CD4-positive, alpha-beta T cell treated with Interleukin-6 for 4 hours (primary cell): ENCODE measurements around the gene MYH11.
"Not testable (repeated sequence)": the region's sequence is repeated elsewhere in the genome, so short reads cannot be mapped to it uniquely, and the experiment has no call there.

Source experiments
- DNase-seq: peaks from one replicate; pipeline ENCODE4 v3.0.0-alpha.2; 2020; ENCODE audit warnings: mixed read lengths

The MYH11 gene

GRCh38 chr16:15874745-15875314, 18.0 kb upstream of the MYH11 start:
- DNase-seq, result peak; percentile 32

DNA sequence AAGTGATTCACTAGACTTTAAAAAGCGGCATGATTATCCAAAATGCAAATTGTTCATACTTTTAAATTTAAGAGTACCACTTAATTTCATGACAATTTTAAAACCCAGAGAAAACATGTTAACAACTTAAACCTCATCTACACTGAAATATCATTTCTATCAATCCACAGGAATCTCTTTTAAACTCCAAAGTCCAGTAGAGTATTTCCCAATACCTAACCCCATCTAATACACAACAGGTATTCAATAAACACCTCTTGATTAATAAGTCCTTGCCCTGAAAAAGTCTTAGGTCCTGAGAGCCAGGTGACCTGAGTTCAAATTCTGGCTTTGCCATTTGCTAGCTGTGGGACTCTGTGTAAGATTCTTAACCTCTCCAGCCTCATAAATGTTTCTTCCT, 16.9 kb upstream of the MYH11 start:
- DNase-seq, result no peak

DNA sequence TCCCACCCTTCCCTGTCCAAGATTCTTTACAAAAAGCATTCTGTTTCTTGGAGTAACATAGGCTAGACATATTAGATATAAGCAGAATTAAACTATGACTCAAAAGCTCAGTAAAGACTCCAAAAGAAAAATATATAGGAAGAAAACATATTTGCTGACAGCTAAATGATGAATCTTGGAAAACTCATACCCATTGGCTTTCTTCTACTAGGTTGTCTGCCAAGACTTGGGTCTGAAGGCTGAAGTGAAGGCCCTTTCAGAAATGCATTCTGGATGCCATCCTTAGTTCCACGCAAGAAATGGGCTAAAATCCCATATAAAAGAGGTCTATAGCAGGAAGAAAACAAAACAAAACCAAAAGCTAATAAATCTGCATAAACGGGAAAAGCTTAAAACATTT, 16.5 kb upstream of the MYH11 start:
- DNase-seq, result no peak

GRCh38 chr16:15870011-15870410, 13.2 kb upstream of the MYH11 start:
- no peak for DNase-seq

DNA sequence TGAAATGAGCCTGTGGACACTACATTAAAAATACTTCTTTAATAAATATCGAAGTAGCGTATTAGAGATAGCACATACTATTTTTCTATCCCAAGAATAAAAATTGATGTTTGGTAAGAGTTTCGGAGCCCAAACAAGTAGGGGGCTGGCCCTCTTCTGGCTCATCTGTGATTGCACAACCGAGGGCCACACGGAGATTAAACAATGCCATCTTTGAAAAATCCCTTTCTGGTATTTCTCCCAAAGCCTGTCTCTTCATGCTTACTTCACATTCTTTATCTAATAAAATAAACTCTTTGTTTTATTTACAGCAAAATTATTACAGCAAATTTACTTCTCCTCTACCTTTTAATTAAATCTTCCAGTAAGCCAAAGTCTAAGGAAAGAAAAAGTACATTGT, 9.6 kb upstream of the MYH11 start:
- no peak for DNase-seq

DNA sequence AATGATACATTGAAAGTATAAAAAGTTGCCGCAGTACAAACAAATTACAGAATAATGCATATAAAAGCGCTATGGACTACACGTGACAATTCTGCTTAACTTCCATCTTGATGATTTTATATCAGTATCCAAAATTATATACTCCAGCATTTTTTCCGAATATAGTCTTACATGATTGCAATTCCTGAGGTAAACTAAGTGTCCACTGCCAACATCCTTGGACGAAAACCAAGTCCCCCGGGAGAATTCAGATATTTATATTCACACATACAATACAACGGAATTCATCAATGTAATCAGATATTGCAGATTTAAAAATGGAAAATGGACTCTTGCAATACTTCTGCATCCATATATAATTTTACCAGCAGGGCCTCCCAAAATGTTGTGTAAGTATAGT, 8.9 kb upstream of the MYH11 start:
- DNase-seq, result no peak

DNA sequence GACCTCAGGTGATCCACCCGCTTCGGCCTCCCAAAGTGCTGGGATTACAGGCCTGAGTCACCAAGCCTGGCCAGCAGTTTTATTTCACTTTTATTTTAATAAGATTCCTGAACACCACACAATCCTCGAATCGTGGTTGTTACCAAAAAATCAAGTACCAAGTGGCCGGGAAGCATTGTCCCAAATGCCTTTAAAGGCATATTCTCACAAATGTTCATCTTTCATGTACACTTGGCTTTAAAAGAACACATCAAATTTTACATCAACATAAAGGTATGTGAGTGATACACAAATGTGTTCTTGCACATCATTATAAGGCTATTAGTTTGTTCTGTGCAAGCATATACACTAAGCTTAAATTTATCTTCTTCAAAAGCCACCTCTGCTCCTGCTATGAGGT, 8.1 kb upstream of the MYH11 start:
- DNase-seq, result no peak

GRCh38 chr16:15861996-15862395, 5.2 kb upstream of the MYH11 start:
- DNase-seq, result no peak

- DNase-seq, result no peak
Measured at GRCh38 chr16:15858921-15859668, 2.3 kb upstream of the MYH11 start.

GRCh38 chr16:15857724-15858560, 1.1 kb upstream of the MYH11 start:
- no peak for DNase-seq

DNA sequence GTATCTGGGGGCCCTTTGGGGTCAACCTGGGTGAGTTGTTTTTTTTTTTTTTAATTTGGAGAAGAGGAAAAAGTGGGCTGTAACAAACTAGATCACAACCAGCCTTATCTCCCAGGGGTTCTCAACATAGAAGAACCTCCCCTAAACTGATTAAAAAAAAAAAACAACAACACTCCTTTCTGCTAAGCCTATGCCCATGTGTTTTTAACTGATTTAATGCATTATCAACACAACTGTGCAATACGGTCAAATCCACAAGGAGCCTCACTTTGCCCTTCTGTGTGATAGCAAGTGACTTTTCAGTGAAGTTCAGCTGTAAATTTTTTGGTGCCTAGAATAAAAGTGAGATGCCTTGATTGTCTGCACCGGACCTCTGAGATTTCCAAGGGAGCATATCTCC, 646 bp downstream of the MYH11 start:
- no peak for DNase-seq

- DNase-seq, result no peak
Measured at GRCh38 chr16:15855704-15856003, 1.2 kb downstream of the MYH11 start.

DNA sequence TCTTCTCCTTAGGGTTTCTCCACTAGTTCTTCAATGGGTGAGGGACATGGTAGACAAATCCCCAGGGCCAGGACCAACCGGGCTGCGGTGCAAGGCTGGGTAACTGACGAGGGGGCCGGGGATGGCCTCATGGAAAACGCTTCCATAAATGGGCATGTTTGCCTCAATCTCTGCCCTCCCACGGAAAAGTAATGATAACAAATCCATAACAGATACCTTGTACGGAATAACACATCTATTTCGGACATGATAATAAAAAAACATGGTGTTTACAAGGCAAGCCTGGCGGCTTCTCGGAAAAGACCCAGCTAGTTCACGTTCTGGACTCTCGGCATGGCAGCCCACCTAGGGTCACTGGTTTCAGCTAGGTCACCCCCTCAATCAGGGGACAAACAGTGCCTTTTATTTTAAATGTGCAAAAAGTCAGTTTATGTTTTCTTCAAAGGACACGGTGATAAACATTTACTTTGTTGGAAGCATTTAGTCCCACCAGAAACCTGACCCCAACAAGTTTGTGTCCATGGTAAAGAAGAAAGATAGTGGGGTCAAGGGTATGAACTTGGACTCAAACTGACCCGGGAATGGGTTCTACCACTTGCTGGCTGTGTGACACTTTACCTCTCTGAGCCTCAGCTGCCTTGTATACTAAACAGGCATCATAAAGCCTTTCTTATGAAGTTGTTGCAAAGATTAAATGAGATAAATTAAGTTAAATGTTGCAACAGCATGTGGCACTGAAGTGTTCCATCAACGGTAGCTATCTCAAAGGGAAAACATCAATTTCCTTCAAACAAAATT, 1.7 kb downstream of the MYH11 start:
- DNase-seq, result no peak

- DNase-seq, result no peak
Measured at GRCh38 chr16:15854061-15854460, 2.8 kb downstream of the MYH11 start.

DNA sequence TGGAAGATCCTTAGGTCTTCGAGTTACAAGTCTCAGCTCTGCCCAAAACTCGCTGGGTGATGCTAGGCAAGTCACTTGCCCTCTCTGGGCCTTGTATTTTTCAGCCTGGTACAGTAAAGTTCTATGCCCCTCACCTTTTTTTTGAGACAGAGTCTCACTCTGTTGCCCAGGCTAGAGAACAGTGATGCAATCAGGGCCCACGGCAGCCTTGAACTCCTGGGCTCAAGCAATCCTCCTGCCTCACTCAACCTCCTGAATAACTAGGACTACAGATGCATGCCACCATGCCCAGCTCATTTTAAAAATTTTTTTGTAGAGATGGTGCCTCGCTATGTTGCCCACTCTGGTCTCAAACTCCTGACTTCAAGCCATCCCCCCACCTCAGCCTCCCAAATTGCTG, 3.8 kb downstream of the MYH11 start:
- DNase-seq, result no peak

DNA sequence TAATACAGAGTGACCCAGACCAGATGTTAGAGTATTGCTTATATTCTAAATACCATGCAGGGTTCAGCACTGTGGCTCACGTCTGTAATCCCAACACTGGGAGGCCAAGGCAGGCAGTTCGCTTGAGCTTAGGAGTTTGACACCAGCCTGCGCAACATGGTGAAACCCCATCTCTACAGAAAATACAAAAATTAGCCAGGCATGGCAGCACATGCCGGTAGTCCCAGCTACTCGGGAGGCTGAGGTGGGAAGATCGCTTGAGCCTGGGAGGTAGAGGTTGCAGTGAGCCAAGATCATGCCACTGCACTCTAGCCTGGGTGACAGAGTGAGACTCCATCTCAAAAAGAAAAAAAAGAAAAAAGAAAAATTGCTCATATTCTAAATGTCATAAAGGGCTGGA, 6.3 kb downstream of the MYH11 start:
- not testable (repeated sequence) for DNase-seq

GRCh38 chr16:15849209-15849981, 7.4 kb downstream of the MYH11 start:
- no peak for DNase-seq

DNA sequence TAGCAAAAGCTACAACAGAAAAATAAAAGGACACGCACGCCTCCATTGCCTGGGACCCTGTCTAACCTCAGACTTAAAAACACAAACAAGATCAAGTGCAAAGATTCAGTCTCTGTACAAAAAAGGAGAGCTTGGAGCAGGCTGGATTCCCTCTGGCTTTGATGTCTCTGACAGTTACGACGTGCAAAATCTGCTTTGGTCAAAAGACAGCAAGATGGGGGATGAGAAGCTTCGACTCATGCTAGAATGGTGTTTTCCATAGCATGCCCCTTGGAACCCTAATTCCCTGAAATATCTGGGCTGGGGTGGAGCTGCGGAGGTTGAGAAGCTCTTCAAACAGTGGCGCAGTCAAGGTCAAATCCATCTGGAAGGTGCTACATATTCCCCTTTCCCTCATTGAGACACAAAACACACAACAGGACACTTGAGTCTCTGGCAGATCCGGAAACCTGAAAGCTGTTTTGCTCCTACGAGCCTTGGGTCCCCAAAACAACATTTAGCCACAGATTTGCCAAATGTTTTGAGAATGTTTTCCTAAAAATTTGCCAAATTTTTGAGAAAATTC, 9.1 kb downstream of the MYH11 start:
- no peak for DNase-seq

DNA sequence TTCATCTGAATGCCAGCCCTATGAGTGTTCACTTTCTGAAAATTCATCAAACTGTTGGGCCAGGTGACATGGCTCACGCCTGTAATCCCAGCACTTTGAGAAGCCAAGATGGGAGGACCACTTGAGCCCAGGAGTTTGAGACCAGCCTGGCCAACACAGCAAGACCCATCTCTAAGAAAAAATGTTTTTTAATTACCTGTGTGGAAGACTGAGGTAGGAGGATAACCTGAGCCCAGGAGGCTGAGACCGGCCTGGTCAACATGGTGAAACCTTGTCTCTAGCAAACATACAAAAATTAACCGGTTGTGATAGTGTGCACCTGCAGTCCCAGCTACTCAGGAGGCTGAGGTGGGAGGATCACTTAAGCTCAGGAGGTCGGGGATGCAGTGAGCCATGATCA, 10.3 kb downstream of the MYH11 start:
- no peak for DNase-seq

GRCh38 chr16:15843635-15844279, 13.1 kb downstream of the MYH11 start:
- DNase-seq, result no peak

GRCh38 chr16:15839204-15839603, 17.6 kb downstream of the MYH11 start:
- not testable (repeated sequence) for DNase-seq

DNA sequence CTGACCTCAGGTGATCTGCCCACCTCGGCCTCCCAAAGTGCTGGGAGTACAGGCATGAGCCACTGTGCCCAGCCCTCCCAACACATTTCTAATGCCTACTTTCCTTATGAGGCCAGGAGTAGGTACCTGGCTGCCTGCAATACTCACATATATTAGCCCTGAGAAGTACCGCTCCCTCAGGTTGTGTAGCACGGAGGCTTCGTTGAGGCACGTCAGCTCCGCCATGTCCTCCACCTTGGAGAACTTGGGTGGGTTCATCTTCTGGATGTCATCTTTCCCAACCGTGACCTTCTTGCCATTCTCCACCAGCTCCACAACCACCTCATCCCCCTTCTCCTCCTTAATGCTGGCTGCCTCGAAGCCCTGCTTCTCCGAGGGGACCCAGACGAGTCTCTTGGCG, 19.1 kb downstream of the MYH11 start:
- no peak for DNase-seq
